Stimulated activated CD4-positive, alpha-beta T cell treated with anti-CD3 and anti-CD28 coated beads, Interleukin-12 subunit alpha, Interleukin-12 subunit beta, amount 100 ng/mL, for 24 hours (primary cell): ENCODE measurements around the gene ANKRA2.
"Not testable (repeated sequence)": the region's sequence is repeated elsewhere in the genome, so short reads cannot be mapped to it uniquely, and the experiment has no call there.

ENCODE experiments used
- DNase-seq, 2 experiments: peaks; one replicate each; pipeline ENCODE4 v3.0.0-alpha.2; 2020; ENCODE audit warnings: low read depth in 2 of 2

ANKRA2 gene

GRCh38 chr5:73550016-73550415 is 15.4 kb downstream of the ANKRA2 start:
- no peak for DNase-seq

- DNase-seq: no peak
These were observed 20.0 kb downstream of the ANKRA2 start for GRCh38 chr5:73545403-73545779.

- DNase-seq: no peak
These were observed 20.7 kb downstream of the ANKRA2 start for GRCh38 chr5:73544429-73545402.

GRCh38 chr5:73542020-73542419 is 23.4 kb downstream of the ANKRA2 start:
- no peak for DNase-seq

GRCh38 chr5:73540192-73540591 is 25.2 kb downstream of the ANKRA2 start:
- no peak for DNase-seq

GRCh38 chr5:73539730-73540129 is 25.7 kb downstream of the ANKRA2 start:
- no peak for DNase-seq

GRCh38 chr5:73534971-73535370 is 30.5 kb downstream of the ANKRA2 start:
- no peak for DNase-seq

GRCh38 chr5:73534011-73534644 is 31.3 kb downstream of the ANKRA2 start:
- no peak for DNase-seq

- no peak for DNase-seq
These were observed 33.2 kb downstream of the ANKRA2 start for GRCh38 chr5:73532195-73532594.

GRCh38 chr5:73531356-73531755 is 34.1 kb downstream of the ANKRA2 start:
- no peak for DNase-seq

- no peak for DNase-seq
These were observed 36.4 kb downstream of the ANKRA2 start for GRCh38 chr5:73529081-73529480.

- no peak for DNase-seq
These were observed 37.2 kb downstream of the ANKRA2 start for GRCh38 chr5:73528248-73528647.

GRCh38 chr5:73525606-73526203 is 39.7 kb downstream of the ANKRA2 start:
- DNase-seq: no peak

- no peak for DNase-seq
These were observed 41.6 kb downstream of the ANKRA2 start for GRCh38 chr5:73523861-73524260.

GRCh38 chr5:73522989-73523388 is 42.5 kb downstream of the ANKRA2 start:
- no peak for DNase-seq

- peak; percentile 36 to 54 for DNase-seq
These were observed 45.7 kb downstream of the ANKRA2 start for GRCh38 chr5:73519531-73520283.

GRCh38 chr5:73515232-73515631 is 50.2 kb downstream of the ANKRA2 start:
- DNase-seq: no peak

GRCh38 chr5:73514418-73514817 is 51.0 kb downstream of the ANKRA2 start:
- DNase-seq: no peak

GRCh38 chr5:73513996-73514395 is 51.4 kb downstream of the ANKRA2 start:
- no peak for DNase-seq

GRCh38 chr5:73508521-73508920 is 56.9 kb downstream of the ANKRA2 start:
- DNase-seq: not testable (repeated sequence)

- no peak for DNase-seq
These were observed 58.4 kb downstream of the ANKRA2 start for GRCh38 chr5:73507062-73507461.

- DNase-seq: no peak
These were observed 58.9 kb downstream of the ANKRA2 start for GRCh38 chr5:73506459-73506955.
